Measurements from ENCODE around the gene CASKIN1.

CASKIN1 gene

GRCh38 chr16:2195322-2196161 is 863 bp downstream of the CASKIN1 start:
- no peaks in the 10 kb centered on the region for H3K36me3 Mint-ChIP-seq (ENCODE audit: low read depth)
- H3K4me3 Mint-ChIP-seq: peak overlapping the region; percentile 18
- no peaks in the 10 kb centered on the region for H3K9me3 Mint-ChIP-seq
- H3K27ac Mint-ChIP-seq: no peak overlapping the region
- DNase-seq: no peak
- H3K4me1 Mint-ChIP-seq (ENCODE audit: low read depth): peaks cover 6% of the 10 kb centered on the region
- peaks cover 39% of the 10 kb centered on the region for H3K27me3 Mint-ChIP-seq

- Mint-ChIP-seq H3K4me1 (ENCODE audit: low read depth) (peaks cover 6% of the 10 kb centered on the region), H3K9me3 (no peaks in the 10 kb centered on the region), H3K27ac (no peak overlapping the region), H3K36me3 (ENCODE audit: low read depth) (no peaks in the 10 kb centered on the region), H3K4me3 (peak overlapping the region; percentile 31), H3K27me3 (peaks cover 39% of the 10 kb centered on the region)
- peak; percentile 60 for DNase-seq
Observed at GRCh38 chr16:2194852-2195321, 1.5 kb downstream of the CASKIN1 start.

- Mint-ChIP-seq H3K4me1 (ENCODE audit: low read depth) (peaks cover 6% of the 10 kb centered on the region), H3K4me3 (no peak overlapping the region), H3K9me3 (no peaks in the 10 kb centered on the region), H3K27me3 (peaks cover 39% of the 10 kb centered on the region), H3K36me3 (ENCODE audit: low read depth) (no peaks in the 10 kb centered on the region), H3K27ac (no peak overlapping the region)
- DNase-seq: no peak
Observed at GRCh38 chr16:2194166-2194834, 2.1 kb downstream of the CASKIN1 start.

- no peak for DNase-seq
- no peak overlapping the region for H3K4me3 Mint-ChIP-seq
- H3K36me3 Mint-ChIP-seq (ENCODE audit: low read depth): no peaks in the 10 kb centered on the region
- H3K9me3 Mint-ChIP-seq: no peaks in the 10 kb centered on the region
- H3K27ac Mint-ChIP-seq: no peak overlapping the region
- peaks cover 16% of the 10 kb centered on the region for H3K27me3 Mint-ChIP-seq
- H3K4me1 Mint-ChIP-seq (ENCODE audit: low read depth): peaks cover 6% of the 10 kb centered on the region
Observed at GRCh38 chr16:2191446-2191706, 5.0 kb downstream of the CASKIN1 start.

GRCh38 chr16:2190659-2191445 is 5.6 kb downstream of the CASKIN1 start:
- Mint-ChIP-seq H3K27me3 (peaks cover 16% of the 10 kb centered on the region), H3K36me3 (ENCODE audit: low read depth) (no peaks in the 10 kb centered on the region), H3K9me3 (no peaks in the 10 kb centered on the region), H3K27ac (no peak overlapping the region), H3K4me3 (no peak overlapping the region), H3K4me1 (ENCODE audit: low read depth) (peaks cover 6% of the 10 kb centered on the region)
- no peak for DNase-seq

GRCh38 chr16:2190002-2190658 is 6.3 kb downstream of the CASKIN1 start:
- Mint-ChIP-seq H3K27me3 (peaks cover 11% of the 10 kb centered on the region), H3K27ac (no peak overlapping the region), H3K9me3 (no peaks in the 10 kb centered on the region), H3K36me3 (ENCODE audit: low read depth) (no peaks in the 10 kb centered on the region), H3K4me1 (ENCODE audit: low read depth) (peaks cover 4% of the 10 kb centered on the region), H3K4me3 (no peak overlapping the region)
- DNase-seq: no peak

- Mint-ChIP-seq H3K27ac (no peak overlapping the region), H3K4me1 (ENCODE audit: low read depth) (no peaks in the 10 kb centered on the region), H3K36me3 (ENCODE audit: low read depth) (no peaks in the 10 kb centered on the region), H3K27me3 (peaks cover 3% of the 10 kb centered on the region), H3K9me3 (no peaks in the 10 kb centered on the region), H3K4me3 (no peak overlapping the region)
- DNase-seq: no peak
Observed at GRCh38 chr16:2189252-2189893, 7.0 kb downstream of the CASKIN1 start.

GRCh38 chr16:2188395-2188794 is 8.0 kb downstream of the CASKIN1 start:
- H3K27me3 Mint-ChIP-seq: no peaks in the 10 kb centered on the region
- no peaks in the 10 kb centered on the region for H3K9me3 Mint-ChIP-seq
- H3K4me1 Mint-ChIP-seq (ENCODE audit: low read depth): no peaks in the 10 kb centered on the region
- H3K27ac Mint-ChIP-seq: no peak overlapping the region
- no peak overlapping the region for H3K4me3 Mint-ChIP-seq
- H3K36me3 Mint-ChIP-seq (ENCODE audit: low read depth): no peaks in the 10 kb centered on the region
- no peak for DNase-seq

GRCh38 chr16:2187212-2187611 is 9.2 kb downstream of the CASKIN1 start:
- H3K27ac Mint-ChIP-seq: no peak overlapping the region
- no peaks in the 10 kb centered on the region for H3K36me3 Mint-ChIP-seq (ENCODE audit: low read depth)
- H3K4me1 Mint-ChIP-seq (ENCODE audit: low read depth): no peaks in the 10 kb centered on the region
- no peak overlapping the region for H3K4me3 Mint-ChIP-seq
- H3K27me3 Mint-ChIP-seq: no peaks in the 10 kb centered on the region
- no peaks in the 10 kb centered on the region for H3K9me3 Mint-ChIP-seq
- DNase-seq: no peak

GRCh38 chr16:2186505-2186904 is 9.9 kb downstream of the CASKIN1 start:
- H3K27ac Mint-ChIP-seq: no peak overlapping the region

GRCh38 chr16:2186064-2186463 is 10.3 kb downstream of the CASKIN1 start:
- peak overlapping the region; percentile 6 for H3K27ac Mint-ChIP-seq

More at GRCh38 chr16:2186505-2186904, 9.9 kb downstream of the CASKIN1 start:
- Mint-ChIP-seq H3K4me3 (no peak overlapping the region), H3K4me1 (ENCODE audit: low read depth) (no peaks in the 10 kb centered on the region), H3K36me3 (ENCODE audit: low read depth) (no peaks in the 10 kb centered on the region), H3K27me3 (no peaks in the 10 kb centered on the region), H3K9me3 (no peaks in the 10 kb centered on the region)
- no peak for DNase-seq

GRCh38 chr16:2184962-2185361 is 11.4 kb downstream of the CASKIN1 start:
- no peaks in the 10 kb centered on the region for H3K27me3 Mint-ChIP-seq
- H3K27ac Mint-ChIP-seq: no peak overlapping the region
- H3K36me3 Mint-ChIP-seq (ENCODE audit: low read depth): no peaks in the 10 kb centered on the region
- no peaks in the 10 kb centered on the region for H3K4me1 Mint-ChIP-seq (ENCODE audit: low read depth)
- no peak for DNase-seq
- no peak overlapping the region for H3K4me3 Mint-ChIP-seq
- H3K9me3 Mint-ChIP-seq: no peaks in the 10 kb centered on the region

More at GRCh38 chr16:2186064-2186463, 10.3 kb downstream of the CASKIN1 start:
- no peak for DNase-seq
- no peaks in the 10 kb centered on the region for H3K9me3 Mint-ChIP-seq
- no peaks in the 10 kb centered on the region for H3K36me3 Mint-ChIP-seq (ENCODE audit: low read depth)
- no peak overlapping the region for H3K4me3 Mint-ChIP-seq
- H3K4me1 Mint-ChIP-seq (ENCODE audit: low read depth): no peaks in the 10 kb centered on the region
- no peaks in the 10 kb centered on the region for H3K27me3 Mint-ChIP-seq

- DNase-seq: no peak
- no peaks in the 10 kb centered on the region for H3K36me3 Mint-ChIP-seq (ENCODE audit: low read depth)
- no peak overlapping the region for H3K27ac Mint-ChIP-seq
- no peaks in the 10 kb centered on the region for H3K27me3 Mint-ChIP-seq
- H3K4me3 Mint-ChIP-seq: no peak overlapping the region
- no peaks in the 10 kb centered on the region for H3K4me1 Mint-ChIP-seq (ENCODE audit: low read depth)
- H3K9me3 Mint-ChIP-seq: no peaks in the 10 kb centered on the region
Observed at GRCh38 chr16:2184346-2184745, 12.1 kb downstream of the CASKIN1 start.

- H3K36me3 Mint-ChIP-seq (ENCODE audit: low read depth): no peaks in the 10 kb centered on the region
- no peak overlapping the region for H3K4me3 Mint-ChIP-seq
- no peak overlapping the region for H3K27ac Mint-ChIP-seq
- H3K4me1 Mint-ChIP-seq (ENCODE audit: low read depth): no peaks in the 10 kb centered on the region
- DNase-seq: no peak
- no peaks in the 10 kb centered on the region for H3K27me3 Mint-ChIP-seq
- H3K9me3 Mint-ChIP-seq: no peaks in the 10 kb centered on the region
Observed at GRCh38 chr16:2183671-2184070, 12.7 kb downstream of the CASKIN1 start.

Measured in activated T-cell treated with anti-CD3 and anti-CD28 coated beads, Interleukin-2, amount 50 U/mL, for 24 hours (primary cell).